ENCODE data around the gene ATF2.

Gene ATF2

GRCh38 chr2:175167792-175168563 is at the start of gene ATF2:
Gene ATF2, minus strand, starts transcription at chr2:175168203. Its CDS starts 31,760 bp downstream, at chr2:175136443.
- H3K4me3 ChIP-seq (replicated peaks in 1 of 2; ENCODE audit: low read depth in 2 of 2, low read length in 2 of 2) = peak within 1 kb of the TSS; percentile 79 to 99
- peak; percentile 100 for DNase-seq (ENCODE audit: low read depth in 2 of 2)
- TF ChIP-seq CTCF (IDR thresholded peaks at IDR 0.05; ENCODE audit: low read depth, low read length) = peak; percentile 11

- peak in 1 of 2 donors; percentile 2 for DNase-seq (ENCODE audit: low read depth in 2 of 2)
- no peak overlapping the region for H3K4me3 ChIP-seq (replicated peaks in 1 of 2; ENCODE audit: low read depth in 2 of 2, low read length in 2 of 2)
- TF ChIP-seq CTCF (IDR thresholded peaks at IDR 0.05; ENCODE audit: low read depth, low read length) = no peak
Measured at GRCh38 chr2:175207741-175208438, 39.9 kb upstream of the ATF2 start.

- TF ChIP-seq CTCF (IDR thresholded peaks at IDR 0.05; ENCODE audit: low read depth, low read length) = no peak
- no peak for DNase-seq (ENCODE audit: low read depth in 2 of 2)
- no peak overlapping the region for H3K4me3 ChIP-seq (replicated peaks in 1 of 2; ENCODE audit: low read depth in 2 of 2, low read length in 2 of 2)
Measured at GRCh38 chr2:175206866-175207265, 38.9 kb upstream of the ATF2 start.

- DNase-seq (ENCODE audit: low read depth in 2 of 2) = peak; percentile 1 to 48
- H3K4me3 ChIP-seq (replicated peaks in 1 of 2; ENCODE audit: low read depth in 2 of 2, low read length in 2 of 2) = no peak overlapping the region
- TF ChIP-seq CTCF (IDR thresholded peaks at IDR 0.05; ENCODE audit: low read depth, low read length) = no peak
Measured at GRCh38 chr2:175205523-175205922, 37.5 kb upstream of the ATF2 start.

- DNase-seq (ENCODE audit: low read depth in 2 of 2) = peak; percentile 50 to 62
- peak; percentile 53 for TF ChIP-seq CTCF (IDR thresholded peaks at IDR 0.05; ENCODE audit: low read depth, low read length)
- H3K4me3 ChIP-seq (replicated peaks in 1 of 2; ENCODE audit: low read depth in 2 of 2, low read length in 2 of 2) = no peak overlapping the region
Measured at GRCh38 chr2:175203621-175204496, 35.9 kb upstream of the ATF2 start.

GRCh38 chr2:175195012-175195411 is 27.0 kb upstream of the ATF2 start:
- DNase-seq (ENCODE audit: low read depth in 2 of 2) = no peak
- TF ChIP-seq CTCF (IDR thresholded peaks at IDR 0.05; ENCODE audit: low read depth, low read length) = no peak
- no peak overlapping the region for H3K4me3 ChIP-seq (replicated peaks in 1 of 2; ENCODE audit: low read depth in 2 of 2, low read length in 2 of 2)

All from cardiac fibroblast (primary cell).